ENCODE results near the gene PDLIM5.

PDLIM5 gene

DNA sequence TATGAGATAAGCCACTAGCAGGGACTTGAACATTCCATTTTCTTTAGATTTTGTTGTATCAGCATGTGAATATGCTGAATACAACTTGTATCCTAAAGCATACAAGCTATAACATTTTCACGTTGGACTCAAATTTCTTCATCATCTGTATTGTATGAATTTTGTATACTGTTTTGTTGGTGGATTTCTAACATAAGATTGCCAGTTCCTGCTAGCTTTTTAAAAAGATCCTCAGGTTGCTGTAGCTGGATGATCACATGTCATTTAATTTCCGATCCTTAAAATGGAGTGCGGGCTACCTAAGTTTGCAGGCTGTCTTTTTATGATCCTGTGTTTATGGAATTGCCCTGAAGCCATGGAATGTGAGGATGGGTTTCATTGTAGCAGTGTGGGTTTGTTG, 6.9 kb downstream of the PDLIM5 start (continued):
- TF ChIP-seq, protein P1, sequence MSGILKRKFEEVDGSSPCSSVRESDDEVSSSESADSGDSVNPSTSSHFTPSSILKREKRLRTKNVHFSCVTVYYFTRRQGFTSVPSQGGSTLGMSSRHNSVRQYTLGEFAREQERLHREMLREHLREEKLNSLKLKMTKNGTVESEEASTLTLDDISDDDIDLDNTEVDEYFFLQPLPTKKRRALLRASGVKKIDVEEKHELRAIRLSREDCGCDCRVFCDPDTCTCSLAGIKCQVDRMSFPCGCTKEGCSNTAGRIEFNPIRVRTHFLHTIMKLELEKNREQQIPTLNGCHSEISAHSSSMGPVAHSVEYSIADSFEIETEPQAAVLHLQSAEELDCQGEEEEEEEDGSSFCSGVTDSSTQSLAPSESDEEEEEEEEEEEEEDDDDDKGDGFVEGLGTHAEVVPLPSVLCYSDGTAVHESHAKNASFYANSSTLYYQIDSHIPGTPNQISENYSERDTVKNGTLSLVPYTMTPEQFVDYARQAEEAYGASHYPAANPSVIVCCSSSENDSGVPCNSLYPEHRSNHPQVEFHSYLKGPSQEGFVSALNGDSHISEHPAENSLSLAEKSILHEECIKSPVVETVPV (CRISPR knock-in tag; IDR thresholded peaks at IDR 0.05), result no peak

DNA sequence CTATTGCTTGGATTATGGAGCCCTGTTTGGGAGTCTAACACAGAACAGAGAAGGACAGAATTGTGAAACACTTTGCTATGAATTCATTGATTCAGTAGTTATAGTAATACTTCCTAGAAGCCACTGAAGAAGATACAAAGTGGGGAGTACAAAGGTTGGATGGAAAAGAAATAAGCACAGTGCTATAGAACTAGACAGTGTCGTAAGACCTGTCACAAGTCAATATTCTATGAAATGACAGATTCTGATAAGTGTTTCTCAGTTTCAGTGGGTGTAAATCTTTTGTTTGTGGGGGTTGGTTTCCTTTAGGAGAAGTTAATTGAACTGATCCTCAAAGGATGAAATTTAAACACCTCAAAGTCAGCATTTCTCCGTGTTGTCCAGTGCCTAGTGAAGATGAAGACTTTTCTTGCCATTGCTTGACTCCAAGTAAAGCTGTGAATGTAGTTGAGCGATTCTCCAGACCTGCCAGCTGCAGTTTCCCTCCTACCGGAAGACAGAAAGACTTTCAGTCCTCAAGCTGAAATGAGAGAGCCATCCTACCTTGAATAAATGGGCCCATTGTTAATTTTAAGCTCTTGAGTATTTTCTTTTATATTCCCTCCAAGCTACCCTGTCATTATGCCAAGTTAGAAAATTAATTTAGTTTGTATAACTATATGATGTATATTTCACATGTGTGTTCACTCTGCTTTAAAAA, 7.9 kb downstream of the PDLIM5 start:
- ATAC-seq, result no peak
- TF ChIP-seq PPARA (CRISPR knock-in tag; IDR thresholded peaks at IDR 0.05; ENCODE audit: borderline replicate concordance) (no peak), TCF4 (CRISPR knock-in tag; IDR thresholded peaks at IDR 0.05; ENCODE audit: borderline replicate concordance) (no peak), CSDC2 (CRISPR knock-in tag; IDR thresholded peaks at IDR 0.05) (no peak), ZFP3 (CRISPR knock-in tag; IDR thresholded peaks at IDR 0.05) (no peak), ISL1 (CRISPR knock-in tag; IDR thresholded peaks at IDR 0.05) (no peak), RARB (CRISPR knock-in tag; IDR thresholded peaks at IDR 0.05) (no peak), GLIS3 (CRISPR knock-in tag; IDR thresholded peaks at IDR 0.05) (no peak), OSR1 (CRISPR knock-in tag; IDR thresholded peaks at IDR 0.05) (no peak), TOX (CRISPR knock-in tag; IDR thresholded peaks at IDR 0.05; ENCODE audit: borderline replicate concordance) (no peak), ZNF8 (CRISPR knock-in tag; IDR thresholded peaks at IDR 0.05) (no peak), ESRRG (CRISPR knock-in tag; IDR thresholded peaks at IDR 0.05) (no peak), ZNF70 (CRISPR knock-in tag; IDR thresholded peaks at IDR 0.05) (no peak), ZFP30 (CRISPR knock-in tag; IDR thresholded peaks at IDR 0.05) (no peak), ZC3H10 (CRISPR knock-in tag; IDR thresholded peaks at IDR 0.05) (no peak), ARNTL (CRISPR knock-in tag; IDR thresholded peaks at IDR 0.05; ENCODE audit: borderline replicate concordance, low read depth) (no peak)
- TF ChIP-seq, protein P2, sequence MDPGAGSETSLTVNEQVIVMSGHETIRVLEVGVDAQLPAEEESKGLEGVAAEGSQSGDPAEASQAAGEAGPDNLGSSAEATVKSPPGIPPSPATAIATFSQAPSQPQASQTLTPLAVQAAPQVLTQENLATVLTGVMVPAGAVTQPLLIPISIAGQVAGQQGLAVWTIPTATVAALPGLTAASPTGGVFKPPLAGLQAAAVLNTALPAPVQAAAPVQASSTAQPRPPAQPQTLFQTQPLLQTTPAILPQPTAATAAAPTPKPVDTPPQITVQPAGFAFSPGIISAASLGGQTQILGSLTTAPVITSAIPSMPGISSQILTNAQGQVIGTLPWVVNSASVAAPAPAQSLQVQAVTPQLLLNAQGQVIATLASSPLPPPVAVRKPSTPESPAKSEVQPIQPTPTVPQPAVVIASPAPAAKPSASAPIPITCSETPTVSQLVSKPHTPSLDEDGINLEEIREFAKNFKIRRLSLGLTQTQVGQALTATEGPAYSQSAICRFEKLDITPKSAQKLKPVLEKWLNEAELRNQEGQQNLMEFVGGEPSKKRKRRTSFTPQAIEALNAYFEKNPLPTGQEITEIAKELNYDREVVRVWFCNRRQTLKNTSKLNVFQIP (CRISPR knock-in tag; IDR thresholded peaks at IDR 0.05; ENCODE audit: borderline replicate concordance, low read depth), result no peak
- TF ChIP-seq, protein P3, sequence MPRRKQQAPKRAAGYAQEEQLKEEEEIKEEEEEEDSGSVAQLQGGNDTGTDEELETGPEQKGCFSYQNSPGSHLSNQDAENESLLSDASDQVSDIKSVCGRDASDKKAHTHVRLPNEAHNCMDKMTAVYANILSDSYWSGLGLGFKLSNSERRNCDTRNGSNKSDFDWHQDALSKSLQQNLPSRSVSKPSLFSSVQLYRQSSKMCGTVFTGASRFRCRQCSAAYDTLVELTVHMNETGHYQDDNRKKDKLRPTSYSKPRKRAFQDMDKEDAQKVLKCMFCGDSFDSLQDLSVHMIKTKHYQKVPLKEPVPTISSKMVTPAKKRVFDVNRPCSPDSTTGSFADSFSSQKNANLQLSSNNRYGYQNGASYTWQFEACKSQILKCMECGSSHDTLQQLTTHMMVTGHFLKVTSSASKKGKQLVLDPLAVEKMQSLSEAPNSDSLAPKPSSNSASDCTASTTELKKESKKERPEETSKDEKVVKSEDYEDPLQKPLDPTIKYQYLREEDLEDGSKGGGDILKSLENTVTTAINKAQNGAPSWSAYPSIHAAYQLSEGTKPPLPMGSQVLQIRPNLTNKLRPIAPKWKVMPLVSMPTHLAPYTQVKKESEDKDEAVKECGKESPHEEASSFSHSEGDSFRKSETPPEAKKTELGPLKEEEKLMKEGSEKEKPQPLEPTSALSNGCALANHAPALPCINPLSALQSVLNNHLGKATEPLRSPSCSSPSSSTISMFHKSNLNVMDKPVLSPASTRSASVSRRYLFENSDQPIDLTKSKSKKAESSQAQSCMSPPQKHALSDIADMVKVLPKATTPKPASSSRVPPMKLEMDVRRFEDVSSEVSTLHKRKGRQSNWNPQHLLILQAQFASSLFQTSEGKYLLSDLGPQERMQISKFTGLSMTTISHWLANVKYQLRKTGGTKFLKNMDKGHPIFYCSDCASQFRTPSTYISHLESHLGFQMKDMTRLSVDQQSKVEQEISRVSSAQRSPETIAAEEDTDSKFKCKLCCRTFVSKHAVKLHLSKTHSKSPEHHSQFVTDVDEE (CRISPR knock-in tag; IDR thresholded peaks at IDR 0.05), result no peak
- TF ChIP-seq, protein P4, sequence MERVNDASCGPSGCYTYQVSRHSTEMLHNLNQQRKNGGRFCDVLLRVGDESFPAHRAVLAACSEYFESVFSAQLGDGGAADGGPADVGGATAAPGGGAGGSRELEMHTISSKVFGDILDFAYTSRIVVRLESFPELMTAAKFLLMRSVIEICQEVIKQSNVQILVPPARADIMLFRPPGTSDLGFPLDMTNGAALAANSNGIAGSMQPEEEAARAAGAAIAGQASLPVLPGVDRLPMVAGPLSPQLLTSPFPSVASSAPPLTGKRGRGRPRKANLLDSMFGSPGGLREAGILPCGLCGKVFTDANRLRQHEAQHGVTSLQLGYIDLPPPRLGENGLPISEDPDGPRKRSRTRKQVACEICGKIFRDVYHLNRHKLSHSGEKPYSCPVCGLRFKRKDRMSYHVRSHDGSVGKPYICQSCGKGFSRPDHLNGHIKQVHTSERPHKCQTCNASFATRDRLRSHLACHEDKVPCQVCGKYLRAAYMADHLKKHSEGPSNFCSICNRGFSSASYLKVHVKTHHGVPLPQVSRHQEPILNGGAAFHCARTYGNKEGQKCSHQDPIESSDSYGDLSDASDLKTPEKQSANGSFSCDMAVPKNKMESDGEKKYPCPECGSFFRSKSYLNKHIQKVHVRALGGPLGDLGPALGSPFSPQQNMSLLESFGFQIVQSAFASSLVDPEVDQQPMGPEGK (CRISPR knock-in tag; IDR thresholded peaks at IDR 0.05; ENCODE audit: borderline replicate concordance), result no peak
- TF ChIP-seq, protein P5, sequence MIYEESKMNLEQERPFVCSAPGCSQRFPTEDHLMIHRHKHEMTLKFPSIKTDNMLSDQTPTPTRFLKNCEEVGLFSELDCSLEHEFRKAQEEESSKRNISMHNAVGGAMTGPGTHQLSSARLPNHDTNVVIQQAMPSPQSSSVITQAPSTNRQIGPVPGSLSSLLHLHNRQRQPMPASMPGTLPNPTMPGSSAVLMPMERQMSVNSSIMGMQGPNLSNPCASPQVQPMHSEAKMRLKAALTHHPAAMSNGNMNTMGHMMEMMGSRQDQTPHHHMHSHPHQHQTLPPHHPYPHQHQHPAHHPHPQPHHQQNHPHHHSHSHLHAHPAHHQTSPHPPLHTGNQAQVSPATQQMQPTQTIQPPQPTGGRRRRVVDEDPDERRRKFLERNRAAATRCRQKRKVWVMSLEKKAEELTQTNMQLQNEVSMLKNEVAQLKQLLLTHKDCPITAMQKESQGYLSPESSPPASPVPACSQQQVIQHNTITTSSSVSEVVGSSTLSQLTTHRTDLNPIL (CRISPR knock-in tag; IDR thresholded peaks at IDR 0.05; ENCODE audit: low read depth), result no peak
- TF ChIP-seq, protein P1 (CRISPR knock-in tag; IDR thresholded peaks at IDR 0.05), result no peak

Data from SK-N-SH treated with all-trans-retinoic acid at 6 μM for 48 hours (cell line).